Ovary (tissue), 9 donors: Measurements from ENCODE around the gene CFAP20DC. TPM values are rescaled to one million over a fixed set of nuclear protein-coding genes. Genes with fewer than 3 reads are reported as not detected.
"Not testable (repeated sequence)": the region's sequence is repeated elsewhere in the genome, so short reads cannot be mapped to it uniquely, and the experiment has no call there.

ENCODE experiments used
- DNase-seq, 5 donors: peaks; one replicate each; pipeline ENCODE4 v3.0.0-alpha.2; 2019 to 2020
- H3K27ac ChIP-seq, 2 donors: fragments of 200-600 bp; one replicate each; pipeline versions ENCODE4 v1.5.1 to v1.8.0; 2019 to 2022
- H3K27me3 ChIP-seq: fragments of 200-600 bp; one replicate; pipeline ENCODE4 v1.8.0; 2022
- H3K36me3 ChIP-seq: fragments of 200-600 bp; sonication (generic); one replicate; pipeline ENCODE4 v1.5.1; 2019
- H3K4me1 ChIP-seq: one replicate; pipeline ENCODE4 v1.8.1; 2013; ENCODE audit warnings: mild to moderate bottlenecking, moderate library complexity; ENCODE audit not compliant: insufficient read depth
- H3K4me3 ChIP-seq: fragments of 200-600 bp; sonication (generic); one replicate; pipeline ENCODE4 v1.5.1; 2017
- H3K9me3 ChIP-seq, 2 donors: fragments of 200-600 bp in 1 of 2; sonication (generic) in 1 of 2; one replicate each; pipeline versions ENCODE4 v1.5.1 to v1.8.1; 2013 to 2019; ENCODE audit warnings: mild to moderate bottlenecking in 1 of 2, moderate library complexity in 1 of 2
- EP300 ChIP-seq: sonication (generic); formaldehyde crosslinking; IDR thresholded peaks from one replicate; pipeline ENCODE4 v1.6.1; 2017; ENCODE audit warnings: antibody characterized with exemption
- POLR2A ChIP-seq: fragments of 450-650 bp; IDR thresholded peaks from one replicate; pipeline ENCODE4 v1.6.1; 2017; ENCODE audit warnings: antibody characterized with exemption, mild to moderate bottlenecking, moderate library complexity
- WGBS, 3 donors: extraction: QIAGEN DNeasy Blood & Tissue Kit in 1 of 3; methylation state at CpG; one replicate each; pipeline versions ENCODE4 v1.1.5 to v1.1.7; 2013 to 2017; 5-methylcytosine and 5-hydroxymethylcytosine counted together
- intact Hi-C, 4 donors: fragments of 100-400 bp; cut with DNase I; formaldehyde crosslinking; loops; one replicate each; pipeline versions ENCODE4 v1.11.0 to v1.15.1; 2022 to 2023
- polyA plus RNA-seq, 2 donors: library from polyadenylated mRNA; stranded (reverse); fragments of 200-250 nt in 1 of 2; fragments of 350-450 nt in 1 of 2; fragmentation: Illumina TruSeq in 1 of 2; extraction: RNeasy Lipid Tissue Mini Kit (QIAGEN cat#74804) in 1 of 2; gene quantifications; one replicate each; pipeline ENCODE4 v1.2.3, GENCODE V29; 2013 to 2014
- total RNA-seq, 7 donors: library from RNA; depleted of rRNA in 2 of 7; stranded (reverse); fragments of >200 nt in 2 of 7; fragmentation: NEBNext Ultra II Directional in 3 of 7; extraction: Animal tissue kit (Norgen Biotek cat#: 25700) in 3 of 7; gene quantifications; one replicate each; pipeline versions ENCODE4 v1.1.0 to v1.2.4, GENCODE V29; 2016 to 2023
- TF ChIP-seq, protein P1 (sequence below), 3 donors: fragments of 450-650 bp in 2 of 3; fragments of 200-600 bp in 1 of 3; IDR thresholded peaks; one replicate each; pipeline versions ENCODE4 v1.5.1 to v1.8.0; 2016 to 2022; ENCODE audit warnings: antibody characterized with exemption in 3 of 3, mild to moderate bottlenecking in 1 of 3
- donor health status: DM: no; HTN: no; CAD: no; lungs with moderate emphysema.
- donor health status: DM: no; HTN: no; CAD: no.
- donor health status: Bipolar disorder and iron deficiency.
- donor health status: DM: yes; HTN: yes; CAD: no.
- donor health status: DM: no; HTN: no; CAD: no.
- donor health status: DM: yes; HTN: yes; CAD: no.

The CFAP20DC gene
- total and polyA plus RNA-seq, 9 donors: 0.10 to 2.4 (median 0.47) TPM

DNA sequence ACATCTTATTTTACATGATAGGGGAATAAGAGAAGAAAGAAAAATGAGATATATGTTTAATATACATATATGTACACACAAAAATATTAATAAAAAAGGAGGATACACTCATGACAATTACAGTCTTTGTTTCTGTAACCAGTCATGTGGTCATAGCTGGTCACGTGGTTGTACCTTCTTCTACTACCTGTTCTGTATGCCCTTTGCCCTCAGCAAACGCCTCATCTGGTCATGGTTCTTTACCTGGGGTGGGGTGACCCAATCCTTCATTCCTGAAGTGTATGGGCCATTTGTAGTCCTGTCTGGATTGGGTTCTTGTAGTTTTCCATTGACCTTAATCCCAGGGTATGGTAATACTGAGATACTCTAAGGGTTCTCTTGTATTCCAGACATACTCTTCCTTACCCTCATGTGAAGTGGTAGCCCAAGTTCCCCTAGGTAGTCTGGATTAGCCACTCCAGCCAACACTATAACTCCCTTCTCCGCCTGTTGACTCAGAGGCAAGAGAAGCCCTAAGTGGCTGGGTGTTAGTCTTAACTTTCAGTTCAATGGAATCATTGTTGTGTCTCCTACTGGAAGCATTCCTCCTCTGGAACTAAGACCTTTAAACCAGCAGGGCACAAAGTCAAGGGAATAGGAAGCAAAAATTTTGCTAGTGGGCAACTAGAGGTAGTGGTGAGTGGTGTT lies 336.0 kb downstream of the CFAP20DC start:
- intact Hi-C loops: no loop called here
- no peaks in the 10 kb centered on the region for H3K9me3 ChIP-seq
- no peaks in the 10 kb centered on the region for H3K27me3 ChIP-seq
- no peaks in the 10 kb centered on the region for H3K36me3 ChIP-seq
- WGBS, 3 donors: 86 to 91% (median 87%) methylated on average over 3 of the region's 3 CpGs
- TF ChIP-seq POLR2A: no peak
- TF ChIP-seq, protein P1, sequence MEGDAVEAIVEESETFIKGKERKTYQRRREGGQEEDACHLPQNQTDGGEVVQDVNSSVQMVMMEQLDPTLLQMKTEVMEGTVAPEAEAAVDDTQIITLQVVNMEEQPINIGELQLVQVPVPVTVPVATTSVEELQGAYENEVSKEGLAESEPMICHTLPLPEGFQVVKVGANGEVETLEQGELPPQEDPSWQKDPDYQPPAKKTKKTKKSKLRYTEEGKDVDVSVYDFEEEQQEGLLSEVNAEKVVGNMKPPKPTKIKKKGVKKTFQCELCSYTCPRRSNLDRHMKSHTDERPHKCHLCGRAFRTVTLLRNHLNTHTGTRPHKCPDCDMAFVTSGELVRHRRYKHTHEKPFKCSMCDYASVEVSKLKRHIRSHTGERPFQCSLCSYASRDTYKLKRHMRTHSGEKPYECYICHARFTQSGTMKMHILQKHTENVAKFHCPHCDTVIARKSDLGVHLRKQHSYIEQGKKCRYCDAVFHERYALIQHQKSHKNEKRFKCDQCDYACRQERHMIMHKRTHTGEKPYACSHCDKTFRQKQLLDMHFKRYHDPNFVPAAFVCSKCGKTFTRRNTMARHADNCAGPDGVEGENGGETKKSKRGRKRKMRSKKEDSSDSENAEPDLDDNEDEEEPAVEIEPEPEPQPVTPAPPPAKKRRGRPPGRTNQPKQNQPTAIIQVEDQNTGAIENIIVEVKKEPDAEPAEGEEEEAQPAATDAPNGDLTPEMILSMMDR (IDR thresholded peaks at IDR 0.05): no peak
- no peak for TF ChIP-seq EP300
- H3K4me1 ChIP-seq: no peaks in the 10 kb centered on the region
- no peak for DNase-seq
- H3K4me3 ChIP-seq: no peak overlapping the region
- H3K27ac ChIP-seq: no peak overlapping the region

GRCh38 chr3:58711871-58712270 lies 338.0 kb downstream of the CFAP20DC start:
- intact Hi-C loops: no loop called here
- H3K4me1 ChIP-seq: no peaks in the 10 kb centered on the region
- no peaks in the 10 kb centered on the region for H3K9me3 ChIP-seq
- no peaks in the 10 kb centered on the region for H3K27me3 ChIP-seq
- DNase-seq: no peak
- H3K27ac ChIP-seq: no peak overlapping the region
- no peak overlapping the region for H3K4me3 ChIP-seq
- WGBS, 3 donors: 59 to 66% (median 61%) methylated on average over 8 of the region's 8 CpGs
- TF ChIP-seq, protein P1 (IDR thresholded peaks at IDR 0.05): no peak
- TF ChIP-seq POLR2A (no peak), EP300 (no peak)
- no peaks in the 10 kb centered on the region for H3K36me3 ChIP-seq

DNA sequence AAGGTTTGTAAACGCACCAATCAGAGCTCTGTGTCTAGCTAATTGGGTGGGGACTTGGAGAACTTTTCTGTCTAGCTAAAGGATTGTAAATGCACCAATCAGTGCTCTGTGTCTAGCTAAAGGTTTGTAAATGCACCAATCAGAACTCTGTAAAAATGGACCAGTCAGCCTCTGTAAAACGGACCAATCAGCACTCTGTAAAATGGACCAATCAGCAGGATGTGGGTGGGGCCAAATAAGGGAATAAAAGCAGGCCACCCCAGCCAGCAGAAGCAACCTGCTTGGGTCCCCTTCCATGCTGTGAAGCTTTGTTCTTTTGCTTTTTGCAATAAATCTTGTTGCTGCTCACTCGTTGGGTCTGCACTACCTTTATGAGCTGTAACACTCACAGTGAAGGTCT lies 340.8 kb downstream of the CFAP20DC start:
- H3K27me3 ChIP-seq, H3K36me3 ChIP-seq, H3K9me3 ChIP-seq, intact Hi-C loops, H3K4me3 ChIP-seq, DNase-seq, H3K27ac ChIP-seq, H3K4me1 ChIP-seq: not testable (repeated sequence)
- WGBS, 3 donors: 80 to 81% (median 81%) methylated on average over 3 of the region's 3 CpGs

DNA sequence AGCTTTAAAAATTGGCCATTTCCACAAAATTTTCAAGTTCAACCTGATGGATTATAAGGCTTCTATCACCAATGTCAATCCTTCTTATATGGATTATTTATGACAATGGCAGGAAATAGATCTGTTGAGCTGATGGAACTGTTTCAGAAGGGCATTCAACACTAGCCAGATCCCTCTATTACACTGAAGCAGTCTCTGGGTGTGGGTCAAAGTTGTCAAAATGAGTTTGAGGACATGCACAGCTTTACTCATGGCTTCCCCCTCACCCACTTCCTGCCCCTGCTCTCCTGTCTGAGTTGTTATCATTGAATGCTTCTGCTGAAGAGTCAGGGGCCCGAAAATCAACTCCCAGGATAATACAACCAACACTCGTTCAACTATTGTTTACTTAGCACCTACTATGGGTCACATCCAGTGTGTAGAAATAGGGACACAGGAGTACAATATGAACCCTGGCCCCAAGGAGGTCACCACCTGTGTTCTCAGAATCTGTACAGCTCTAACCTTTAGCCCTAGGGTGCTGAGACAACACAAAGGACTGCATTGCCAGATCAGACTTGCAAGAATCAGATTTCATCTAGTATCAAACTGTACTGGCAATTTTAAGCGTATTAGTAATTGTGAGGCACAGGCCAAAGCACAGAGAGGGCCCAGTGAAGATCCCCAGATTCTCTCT lies 341.6 kb downstream of the CFAP20DC start:
- no peak for DNase-seq
- intact Hi-C loops: no loop called here
- H3K36me3 ChIP-seq: no peaks in the 10 kb centered on the region

More for the DNA sequence above, 341.6 kb downstream of the CFAP20DC start:
- no peak overlapping the region for H3K27ac ChIP-seq
- TF ChIP-seq EP300 (no peak), POLR2A (no peak)
- TF ChIP-seq, protein P1 (IDR thresholded peaks at IDR 0.05): no peak
- no peaks in the 10 kb centered on the region for H3K4me1 ChIP-seq
- WGBS, 3 donors: 79 to 82% (median 80%) methylated on average over 3 of the region's 3 CpGs
- H3K27me3 ChIP-seq: no peaks in the 10 kb centered on the region
- no peak overlapping the region for H3K4me3 ChIP-seq
- H3K9me3 ChIP-seq: no peaks in the 10 kb centered on the region
